ENCODE data around the gene PZP.
"Not testable (repeated sequence)": the region's sequence is repeated elsewhere in the genome, so short reads cannot be mapped to it uniquely, and the experiment has no call there.

Gene PZP

GRCh38 chr12:9208229-9208628 lies at the start of gene PZP:
PZP (minus strand) TSS chr12:9208395; CDS start chr12:9208341, 54 bp downstream.
- no peak for DNase-seq (ENCODE audit: low spot score)

- DNase-seq (ENCODE audit: low spot score): no peak
Observed at GRCh38 chr12:9256758-9257405, 48.7 kb upstream of the PZP start.

GRCh38 chr12:9256341-9256740 lies 48.1 kb upstream of the PZP start:
- no peak for DNase-seq (ENCODE audit: low spot score)

- DNase-seq (ENCODE audit: low spot score): no peak
Observed at GRCh38 chr12:9255837-9256236, 47.6 kb upstream of the PZP start.

DNA sequence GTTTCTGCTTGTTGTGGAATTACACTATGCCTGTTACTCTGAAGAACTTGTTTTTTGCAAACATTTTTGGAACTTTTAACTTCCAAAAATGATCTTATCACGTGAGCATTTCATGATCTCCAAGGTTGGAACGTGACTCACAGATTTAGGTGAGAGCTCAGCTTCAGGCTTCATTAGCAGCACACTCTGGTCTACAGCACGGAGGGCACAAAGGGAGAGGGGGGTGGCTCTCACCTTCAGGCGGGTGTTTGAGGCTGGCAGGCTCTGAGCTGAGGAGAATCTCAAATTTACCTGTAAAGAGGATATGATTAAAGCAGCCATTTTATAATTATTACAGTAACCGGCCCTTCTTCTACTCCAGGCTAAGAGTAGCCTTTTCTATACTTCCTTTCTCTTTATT lies 45.3 kb upstream of the PZP start:
- DNase-seq (ENCODE audit: low spot score): no peak

GRCh38 chr12:9252791-9253190 lies 44.6 kb upstream of the PZP start:
- not testable (repeated sequence) for DNase-seq (ENCODE audit: low spot score)

- no peak for DNase-seq (ENCODE audit: low spot score)
Observed at GRCh38 chr12:9252256-9252655, 44.1 kb upstream of the PZP start.

GRCh38 chr12:9248435-9248834 lies 40.2 kb upstream of the PZP start:
- DNase-seq (ENCODE audit: low spot score): no peak

DNA sequence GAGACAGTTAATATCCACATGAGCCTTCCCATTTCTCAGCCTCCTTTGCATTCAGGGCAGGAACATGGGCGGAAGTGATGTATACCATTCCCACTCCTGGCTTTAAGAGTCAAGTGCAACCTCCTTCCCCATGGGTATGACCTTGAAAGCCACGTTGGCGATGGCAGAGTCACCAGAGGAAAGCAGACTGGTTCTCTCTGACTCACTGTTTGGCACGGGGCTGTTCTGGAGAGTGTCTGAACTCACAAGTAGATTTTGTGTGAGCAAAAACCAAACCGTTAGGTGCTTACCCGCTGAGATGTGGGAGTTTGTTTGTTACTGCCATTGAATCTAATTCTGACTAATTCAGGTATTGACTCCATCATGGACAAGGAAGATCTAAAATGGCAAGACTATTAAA lies 36.7 kb upstream of the PZP start:
- no peak for DNase-seq (ENCODE audit: low spot score)

GRCh38 chr12:9243999-9244649 lies 35.9 kb upstream of the PZP start:
- DNase-seq (ENCODE audit: low spot score): no peak

DNA sequence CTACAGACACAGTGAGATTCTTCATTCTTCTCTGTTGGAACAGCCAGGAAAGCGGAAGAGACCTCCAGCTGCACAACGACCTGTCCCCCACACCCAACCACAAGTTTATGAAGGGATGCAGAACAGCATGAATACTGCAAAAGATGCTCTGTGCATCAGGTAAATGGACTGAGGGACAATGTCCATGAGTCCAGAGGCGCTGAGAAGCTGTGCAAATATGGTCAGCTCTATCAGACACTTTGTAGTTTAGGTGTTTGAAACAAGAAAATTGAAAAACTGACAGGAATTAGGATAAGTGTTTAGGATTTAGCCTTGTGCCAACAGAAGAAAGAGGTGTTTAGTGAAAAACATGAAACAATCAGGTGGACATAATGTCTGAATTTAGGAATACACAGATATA lies 33.1 kb upstream of the PZP start:
- DNase-seq (ENCODE audit: low spot score): no peak

DNA sequence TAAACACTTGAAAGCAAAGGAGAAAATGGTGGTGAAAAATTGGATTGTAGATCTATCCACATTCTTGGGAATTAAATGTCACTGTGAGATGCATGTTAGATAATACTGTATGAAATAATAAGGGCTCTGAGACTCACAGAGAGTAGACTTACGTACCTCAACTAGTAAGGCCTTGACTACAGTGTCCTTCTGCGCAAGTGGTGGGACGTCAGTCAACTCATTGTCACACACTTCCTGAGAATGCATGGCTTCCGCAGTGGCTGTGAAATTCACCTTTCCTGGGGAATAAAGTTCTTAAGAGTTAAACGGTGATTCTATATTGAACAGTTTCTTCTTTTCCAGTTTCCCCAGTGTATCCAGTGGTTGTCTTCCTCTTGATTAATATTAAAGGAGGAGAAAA lies 32.6 kb upstream of the PZP start:
- DNase-seq (ENCODE audit: low spot score): no peak

- not testable (repeated sequence) for DNase-seq (ENCODE audit: low spot score)
Observed at GRCh38 chr12:9240004-9240635, 31.9 kb upstream of the PZP start.

DNA sequence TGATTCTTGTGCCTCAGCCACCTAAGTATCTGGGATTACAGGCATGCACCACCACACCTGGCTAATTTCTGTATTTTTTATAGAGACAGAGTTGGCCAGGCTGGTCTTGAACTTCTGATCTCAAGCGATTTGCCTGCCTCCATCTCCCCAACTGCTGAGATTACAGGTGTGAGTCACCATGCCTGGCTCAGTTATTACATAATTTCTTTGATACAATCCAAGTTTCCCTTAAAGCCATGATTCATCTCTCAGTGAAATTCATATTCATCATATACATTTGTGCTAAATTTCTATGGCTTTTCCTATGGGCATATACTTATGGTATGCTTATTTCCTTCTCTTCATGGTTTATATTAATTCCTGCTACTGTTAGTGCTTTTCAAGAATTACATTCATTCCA lies 29.1 kb upstream of the PZP start:
- DNase-seq (ENCODE audit: low spot score): no peak

GRCh38 chr12:9235519-9235918 lies 27.3 kb upstream of the PZP start:
- no peak for DNase-seq (ENCODE audit: low spot score)

DNA sequence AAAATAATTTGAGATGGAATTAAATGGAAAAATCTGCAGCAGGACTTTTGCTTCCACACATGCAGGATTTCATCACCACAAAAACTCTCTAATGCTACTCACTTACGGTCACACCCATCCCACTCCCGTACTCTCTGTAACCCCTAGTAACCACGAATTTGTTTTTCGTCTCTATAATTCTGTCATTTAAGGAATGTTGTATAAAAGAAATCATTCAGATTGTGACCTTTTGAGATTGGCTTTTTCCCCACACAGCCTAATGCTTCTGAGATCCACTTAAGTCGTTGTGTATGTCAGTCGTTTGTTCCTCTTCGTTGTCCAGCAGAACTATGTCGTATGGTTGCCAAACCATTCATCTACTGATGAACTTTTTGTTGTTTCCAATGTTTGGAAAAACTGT lies 19.8 kb upstream of the PZP start:
- DNase-seq (ENCODE audit: low spot score): no peak

DNA sequence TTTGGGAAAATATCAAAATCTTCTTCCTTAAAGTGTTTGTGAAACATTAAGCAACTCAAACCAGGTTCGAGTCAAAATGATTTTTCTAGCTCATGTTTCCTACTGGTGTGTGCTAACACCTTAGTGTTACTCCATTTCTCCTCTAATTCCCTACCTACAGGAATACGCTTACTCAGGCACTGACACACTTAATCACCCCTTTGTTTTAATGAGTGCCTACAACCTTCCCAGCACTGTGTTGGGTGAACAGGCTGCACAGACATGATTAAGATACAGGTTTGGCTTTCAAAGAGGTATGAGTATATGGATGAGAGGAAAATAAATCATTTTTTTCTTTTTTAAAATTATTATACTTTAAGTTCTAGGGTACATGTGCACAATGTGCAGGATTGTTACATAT lies 15.6 kb upstream of the PZP start:
- no peak for DNase-seq (ENCODE audit: low spot score)

DNA sequence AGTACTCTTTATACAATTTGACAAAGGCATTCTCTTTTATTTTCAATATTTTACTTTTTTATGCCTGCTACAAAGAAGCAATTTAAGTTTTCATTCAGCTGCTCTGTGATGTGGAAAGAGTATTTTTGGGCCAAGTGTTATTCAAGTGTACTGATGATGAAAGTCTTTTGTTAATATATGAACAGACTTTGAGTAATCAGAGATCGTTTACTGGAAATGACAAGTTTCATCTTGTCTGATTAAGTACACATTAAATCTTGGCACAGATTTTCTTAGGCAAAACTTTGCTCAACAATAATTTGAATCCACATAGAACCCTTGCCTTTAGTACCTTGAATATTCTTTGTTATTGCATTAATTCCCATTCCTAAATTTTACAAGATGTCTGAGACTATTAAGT lies 13.3 kb upstream of the PZP start:
- DNase-seq (ENCODE audit: low spot score): no peak

GRCh38 chr12:9221011-9221410 lies 12.8 kb upstream of the PZP start:
- not testable (repeated sequence) for DNase-seq (ENCODE audit: low spot score)

DNA sequence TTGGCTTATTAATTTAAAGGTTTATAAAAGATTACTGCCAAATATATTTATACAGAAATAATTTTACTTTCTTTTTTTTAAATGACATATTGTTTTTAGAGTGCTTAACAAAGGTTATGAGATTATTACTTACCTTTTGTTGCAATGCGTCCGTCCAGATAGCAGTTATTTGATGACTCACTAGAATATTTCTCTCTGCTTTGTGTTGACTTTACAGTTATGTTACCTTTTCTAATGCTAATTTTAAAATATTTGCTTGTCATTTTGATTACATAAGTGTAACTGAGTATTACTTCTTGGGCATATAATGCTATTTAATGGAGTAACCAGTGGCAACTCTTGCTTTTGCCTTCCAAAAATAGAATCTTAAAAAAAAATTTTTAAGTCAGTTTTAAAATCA lies 6.3 kb upstream of the PZP start:
- no peak for DNase-seq (ENCODE audit: low spot score)

- no peak for DNase-seq (ENCODE audit: low spot score)
Observed at GRCh38 chr12:9211687-9212086, 3.5 kb upstream of the PZP start.

GRCh38 chr12:9204380-9204779 lies 3.8 kb downstream of the PZP start:
- DNase-seq (ENCODE audit: low spot score): no peak

DNA sequence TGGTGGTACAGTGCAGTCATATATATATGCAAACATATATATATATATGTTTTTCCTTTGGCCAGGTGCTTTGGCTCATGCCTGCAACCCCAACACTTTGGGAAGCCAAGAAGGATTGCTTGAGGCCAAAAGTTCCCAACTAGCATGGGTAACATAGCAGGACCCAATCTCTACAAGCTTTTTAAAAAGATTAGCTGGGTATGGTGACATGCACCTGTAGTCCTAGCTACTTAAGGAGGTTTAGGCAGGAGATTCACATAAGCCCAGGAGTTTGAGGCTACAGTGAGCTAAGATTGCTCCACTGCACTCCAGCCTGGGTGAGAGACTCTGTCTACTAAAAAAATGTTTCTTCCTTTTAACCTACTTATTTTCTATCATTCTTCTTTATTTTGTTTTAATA lies 10.2 kb downstream of the PZP start:
- DNase-seq (ENCODE audit: low spot score): no peak

GRCh38 chr12:9184276-9184675 lies 23.9 kb downstream of the PZP start:
- DNase-seq (ENCODE audit: low spot score): no peak

Measured in cerebellar cortex (tissue), 1 donor.